Gastroesophageal sphincter (tissue), 4 donors: Measurements from ENCODE around the gene RAB26. TPM values are rescaled to one million over a fixed set of nuclear protein-coding genes. Genes with fewer than 3 reads are reported as not detected.

Experiments used
- ATAC-seq: fragments of 150-250 bp; one replicate; pipeline ENCODE4 v1.9.1; 2016; ENCODE audit warnings: mild to moderate bottlenecking, moderate library complexity
- H3K27ac ChIP-seq, 4 donors: fragments of 200-600 bp; sonication (generic) in 3 of 4; 1 replicate in 3 of 4; 2 replicates in 1 of 4; pipeline ENCODE4 v1.5.1; 2016 to 2019
- H3K27me3 ChIP-seq: fragments of 200-600 bp; sonication (generic); one replicate; pipeline ENCODE4 v1.5.1; 2019
- H3K36me3 ChIP-seq, 2 donors: fragments of 200-600 bp; sonication (generic); one replicate each; pipeline ENCODE4 v1.5.1; 2019; ENCODE audit warnings: control low read depth in 1 of 2
- H3K4me1 ChIP-seq, 3 donors: fragments of 200-600 bp; sonication (generic); 1 replicate in 2 of 3; 2 replicates in 1 of 3; pipeline ENCODE4 v1.5.1; 2016 to 2019; ENCODE audit warnings: control low read depth in 2 of 3
- H3K4me3 ChIP-seq, 2 donors: fragments of 200-600 bp; sonication (generic); one replicate each; pipeline ENCODE4 v1.5.1; 2019; ENCODE audit warnings: mild to moderate bottlenecking in 1 of 2, moderate library complexity in 1 of 2
- H3K9me3 ChIP-seq, 3 donors: fragments of 200-600 bp; sonication (generic); one replicate each; pipeline ENCODE4 v1.5.1; 2017 to 2019; ENCODE audit warnings: control low read depth in 2 of 3
- EP300 ChIP-seq: sonication (generic); formaldehyde crosslinking; IDR thresholded peaks from one replicate; pipeline ENCODE4 v1.6.1; 2017; ENCODE audit warnings: antibody characterized with exemption, mild to moderate bottlenecking
- POLR2A ChIP-seq, 2 donors: fragments of 450-650 bp; IDR thresholded peaks; one replicate each; pipeline ENCODE4 v1.6.1; 2017; ENCODE audit warnings: antibody characterized with exemption in 2 of 2, mild to moderate bottlenecking in 2 of 2, moderate library complexity in 1 of 2
- POLR2AphosphoS5 ChIP-seq: sonication (generic); formaldehyde crosslinking; IDR thresholded peaks from one replicate; pipeline ENCODE4 v1.6.1; 2017; ENCODE audit warnings: antibody characterized with exemption
- WGBS, 2 donors: methylation state at CpG; one replicate each; pipeline ENCODE4 v1.1.5; 2018; ENCODE audit warnings: low coverage in 1 of 2; 5-methylcytosine and 5-hydroxymethylcytosine counted together
- total RNA-seq, 4 donors: library from RNA; depleted of rRNA; stranded (reverse); fragments of >200 nt; gene quantifications; one replicate each; pipeline ENCODE4 v1.1.0, GENCODE V29; 2016
- TF ChIP-seq, protein P1 (sequence below), 4 experiments: fragments of 200-600 bp in 2 of 4; fragments of 450-650 bp in 2 of 4; sonication (generic) in 1 of 4; IDR thresholded peaks; one replicate each; pipeline ENCODE4 v1.5.1; 2017 to 2019; ENCODE audit warnings: antibody characterized with exemption in 4 of 4, mild to moderate bottlenecking in 2 of 4, moderate library complexity in 2 of 4

RAB26 gene
- total RNA-seq, 4 donors from 2014 or later = 0.39 to 1.0 TPM; not detected in 2

DNA sequence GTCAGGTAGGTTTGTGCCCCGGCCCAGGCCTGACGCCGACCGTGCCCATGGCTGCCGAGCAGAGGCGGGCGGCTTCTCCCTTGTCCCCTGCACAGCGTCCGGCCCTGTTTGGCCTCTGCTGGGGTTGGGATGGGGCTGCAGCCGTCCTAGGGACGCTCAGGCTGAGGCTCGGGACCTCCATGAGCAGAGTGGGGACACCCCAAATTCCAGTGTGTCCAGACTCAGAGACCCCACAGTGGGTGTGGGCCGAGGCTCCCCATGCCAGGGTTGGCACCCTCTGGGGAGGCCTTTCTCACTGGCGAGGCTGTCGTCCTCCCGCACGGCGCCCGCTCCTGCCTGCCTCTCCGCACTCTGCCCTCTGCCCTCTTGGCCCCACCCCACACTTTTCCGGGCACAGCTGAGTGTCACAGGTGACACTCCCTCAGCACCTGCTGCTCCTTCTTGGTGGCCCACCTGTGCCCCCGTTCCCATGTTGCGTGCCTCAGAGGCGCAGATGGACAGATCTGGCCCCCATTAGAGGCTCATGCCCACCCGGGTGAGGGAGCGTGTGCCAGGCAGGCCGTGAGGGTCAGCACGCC lies 23.3 kb downstream of the RAB26 start:
- Histone ChIP-seq H3K27ac (no peak overlapping the region), H3K27me3 (no peaks in the 10 kb centered on the region), H3K4me3 (no peak overlapping the region), H3K36me3 (peaks cover 0 to 100% of the 10 kb centered on the region in 2 donors), H3K4me1 (peaks cover 0 to 9% (median 0%) of the 10 kb centered on the region in 3 donors), H3K9me3 (no peaks in the 10 kb centered on the region)
- TF ChIP-seq EP300 = no peak
- no peak for TF ChIP-seq POLR2A (IDR thresholded peaks at IDR 0.05)
- TF ChIP-seq, protein P1, sequence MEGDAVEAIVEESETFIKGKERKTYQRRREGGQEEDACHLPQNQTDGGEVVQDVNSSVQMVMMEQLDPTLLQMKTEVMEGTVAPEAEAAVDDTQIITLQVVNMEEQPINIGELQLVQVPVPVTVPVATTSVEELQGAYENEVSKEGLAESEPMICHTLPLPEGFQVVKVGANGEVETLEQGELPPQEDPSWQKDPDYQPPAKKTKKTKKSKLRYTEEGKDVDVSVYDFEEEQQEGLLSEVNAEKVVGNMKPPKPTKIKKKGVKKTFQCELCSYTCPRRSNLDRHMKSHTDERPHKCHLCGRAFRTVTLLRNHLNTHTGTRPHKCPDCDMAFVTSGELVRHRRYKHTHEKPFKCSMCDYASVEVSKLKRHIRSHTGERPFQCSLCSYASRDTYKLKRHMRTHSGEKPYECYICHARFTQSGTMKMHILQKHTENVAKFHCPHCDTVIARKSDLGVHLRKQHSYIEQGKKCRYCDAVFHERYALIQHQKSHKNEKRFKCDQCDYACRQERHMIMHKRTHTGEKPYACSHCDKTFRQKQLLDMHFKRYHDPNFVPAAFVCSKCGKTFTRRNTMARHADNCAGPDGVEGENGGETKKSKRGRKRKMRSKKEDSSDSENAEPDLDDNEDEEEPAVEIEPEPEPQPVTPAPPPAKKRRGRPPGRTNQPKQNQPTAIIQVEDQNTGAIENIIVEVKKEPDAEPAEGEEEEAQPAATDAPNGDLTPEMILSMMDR (IDR thresholded peaks at IDR 0.05) = no peak
- no peak for TF ChIP-seq POLR2AphosphoS5
- no CpG with 5 or more reads among the region's 28 CpGs for WGBS, 2 donors
- ATAC-seq = no peak

DNA sequence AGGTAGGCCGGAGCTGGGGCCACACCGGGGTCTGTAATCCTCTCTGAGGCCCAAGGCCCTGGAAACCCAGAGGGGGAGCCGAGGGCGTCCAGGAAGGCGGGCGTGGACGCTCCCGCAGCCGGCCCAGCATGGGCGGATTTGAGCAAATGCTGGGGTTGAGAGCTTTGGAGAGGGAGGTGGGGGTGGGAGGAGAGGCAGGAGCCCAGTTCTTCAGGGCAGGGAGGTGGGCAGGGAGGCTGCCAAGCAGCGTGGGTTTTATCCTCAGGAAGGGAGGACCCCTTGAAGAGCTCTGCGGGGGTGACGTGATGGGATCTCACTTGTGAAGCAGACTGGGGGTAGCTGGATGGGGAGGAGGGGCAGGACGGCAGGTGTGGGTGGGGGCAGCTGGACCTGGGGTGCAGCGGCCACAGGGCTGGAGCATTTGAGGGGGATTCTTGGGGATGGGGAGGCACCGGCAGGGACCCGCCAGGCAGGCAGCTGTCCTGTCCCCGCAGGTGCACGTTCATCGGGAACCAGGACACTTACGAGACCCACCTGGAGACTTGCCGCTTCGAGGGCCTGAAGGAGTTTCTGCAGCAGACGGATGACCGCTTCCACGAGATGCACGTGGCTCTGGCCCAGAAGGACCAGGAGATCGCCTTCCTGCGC lies 24.4 kb downstream of the RAB26 start:
- Histone ChIP-seq H3K4me3 (no peak overlapping the region), H3K9me3 (no peaks in the 10 kb centered on the region), H3K27ac (no peak overlapping the region), H3K4me1 (peaks cover 0 to 9% (median 0%) of the 10 kb centered on the region in 3 donors), H3K27me3 (no peaks in the 10 kb centered on the region), H3K36me3 (peaks cover 0 to 100% of the 10 kb centered on the region in 2 donors)
- WGBS, 2 donors = no CpG with 5 or more reads among the region's 29 CpGs
- ATAC-seq = no peak
- TF ChIP-seq, protein P1 (IDR thresholded peaks at IDR 0.05) = no peak
- TF ChIP-seq EP300 (no peak), POLR2AphosphoS5 (no peak), POLR2A (IDR thresholded peaks at IDR 0.05) (no peak)

DNA sequence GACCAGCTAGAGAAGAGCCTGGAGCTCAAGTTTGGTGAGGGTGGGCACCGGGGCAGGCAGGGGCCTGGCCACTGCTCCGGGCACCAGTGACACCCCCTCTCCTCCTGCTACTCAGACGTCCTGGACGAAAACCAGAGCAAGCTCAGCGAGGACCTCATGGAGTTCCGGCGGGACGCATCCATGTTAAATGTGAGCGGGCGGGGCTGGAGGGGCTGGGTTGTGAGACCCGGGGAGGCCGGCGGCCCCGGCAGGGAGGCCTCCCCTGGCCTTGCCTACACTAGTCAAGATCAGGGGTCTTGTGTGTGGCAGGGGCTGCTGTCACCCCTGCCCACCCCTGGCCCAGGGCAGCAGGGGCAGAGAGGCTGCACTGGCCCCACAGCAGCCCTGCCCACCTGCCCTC lies 24.9 kb downstream of the RAB26 start:
- Histone ChIP-seq H3K27me3 (peaks cover 4% of the 10 kb centered on the region), H3K9me3 (no peaks in the 10 kb centered on the region), H3K4me1 (peaks cover 0 to 11% (median 0%) of the 10 kb centered on the region in 3 donors), H3K27ac (no peak overlapping the region), H3K4me3 (no peak overlapping the region), H3K36me3 (peaks cover 0 to 100% of the 10 kb centered on the region in 2 donors)
- TF ChIP-seq, protein P1 (IDR thresholded peaks at IDR 0.05) = no peak
- no peak for TF ChIP-seq POLR2A (IDR thresholded peaks at IDR 0.05)
- no peak for TF ChIP-seq POLR2AphosphoS5
- TF ChIP-seq EP300 = no peak
- ATAC-seq = no peak
- WGBS, 2 donors = no CpG with 5 or more reads among the region's 14 CpGs

DNA sequence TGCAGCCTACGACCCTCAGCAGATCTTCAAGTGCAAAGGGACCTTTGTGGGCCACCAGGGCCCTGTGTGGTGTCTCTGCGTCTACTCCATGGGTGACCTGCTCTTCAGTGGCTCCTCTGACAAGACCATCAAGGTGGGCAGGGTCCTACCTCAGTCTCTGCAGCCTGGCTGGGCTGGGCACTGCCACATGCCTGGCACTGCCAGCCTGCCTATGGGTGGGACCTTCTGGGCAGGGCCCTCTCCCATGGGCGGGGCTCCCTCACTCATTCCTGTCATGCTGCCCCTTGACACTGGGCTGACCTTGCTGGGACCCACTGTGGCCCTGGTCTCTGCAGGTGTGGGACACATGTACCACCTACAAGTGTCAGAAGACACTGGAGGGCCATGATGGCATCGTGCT lies 25.5 kb downstream of the RAB26 start:
- Histone ChIP-seq H3K27me3 (peaks cover 6% of the 10 kb centered on the region), H3K27ac (no peak overlapping the region), H3K36me3 (peaks cover 0 to 95% of the 10 kb centered on the region in 2 donors), H3K4me1 (peaks cover 0 to 15% (median 0%) of the 10 kb centered on the region in 3 donors), H3K9me3 (no peaks in the 10 kb centered on the region), H3K4me3 (no peak overlapping the region)
- 60% methylated on average over 1 of the region's 4 CpGs; no CpG with 5 or more reads in 1 of the 2 donors for WGBS, 2 donors
- no peak for TF ChIP-seq EP300
- TF ChIP-seq, protein P1 (IDR thresholded peaks at IDR 0.05) = no peak
- TF ChIP-seq POLR2A (IDR thresholded peaks at IDR 0.05) = no peak
- TF ChIP-seq POLR2AphosphoS5 = no peak
- ATAC-seq = no peak
